ENCODE results near the gene CXorf49B.
"Not testable (repeated sequence)": the region's sequence is repeated elsewhere in the genome, so short reads cannot be mapped to it uniquely, and the experiment has no call there.

- not testable (repeated sequence) for TF ChIP-seq CTCF (conservative IDR thresholded peaks at IDR 0.05); ZFX (IDR thresholded peaks at IDR 0.05)
Observed at GRCh38 chrX:71719195-71719594, 44.0 kb upstream of the CXorf49B start.
